ENCODE results near the gene CSMD2. TPM values are rescaled to one million over a fixed set of nuclear protein-coding genes. Genes with fewer than 3 reads are reported as not detected.

The CSMD2 gene
- total RNA-seq, 1 donor from 2014 or later = 2.1 TPM

DNA sequence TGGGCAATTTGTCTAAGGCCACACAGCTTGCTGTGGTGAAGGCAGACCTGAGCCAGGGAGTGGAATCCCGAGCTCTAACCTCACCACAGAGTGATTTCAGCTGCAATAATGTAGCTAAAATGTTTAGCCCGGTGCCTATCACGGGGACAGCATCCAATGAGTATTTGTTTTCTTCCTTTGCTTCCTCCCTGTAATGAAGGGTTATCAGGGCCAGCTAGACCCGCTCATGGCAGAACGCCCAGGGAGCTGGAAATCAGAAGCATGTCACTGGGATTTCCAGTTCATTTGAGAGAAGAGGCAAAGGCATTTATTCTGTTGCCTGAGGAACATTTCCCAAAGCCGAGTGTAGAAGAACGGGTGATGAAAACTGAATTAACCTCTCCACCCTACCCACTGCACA is 509.5 kb downstream of the CSMD2 start:
- H3K9me3 Mint-ChIP-seq (ENCODE audit: unreplicated experiment) = no peaks in the 10 kb centered on the region
- no peak overlapping the region for H3K4me3 Mint-ChIP-seq (ENCODE audit: unreplicated experiment)
- H3K27ac Mint-ChIP-seq (ENCODE audit: unreplicated experiment) = no peak overlapping the region
- peaks cover 6% of the 10 kb centered on the region for H3K4me1 Mint-ChIP-seq (ENCODE audit: unreplicated experiment)
- TF ChIP-seq, protein P1, sequence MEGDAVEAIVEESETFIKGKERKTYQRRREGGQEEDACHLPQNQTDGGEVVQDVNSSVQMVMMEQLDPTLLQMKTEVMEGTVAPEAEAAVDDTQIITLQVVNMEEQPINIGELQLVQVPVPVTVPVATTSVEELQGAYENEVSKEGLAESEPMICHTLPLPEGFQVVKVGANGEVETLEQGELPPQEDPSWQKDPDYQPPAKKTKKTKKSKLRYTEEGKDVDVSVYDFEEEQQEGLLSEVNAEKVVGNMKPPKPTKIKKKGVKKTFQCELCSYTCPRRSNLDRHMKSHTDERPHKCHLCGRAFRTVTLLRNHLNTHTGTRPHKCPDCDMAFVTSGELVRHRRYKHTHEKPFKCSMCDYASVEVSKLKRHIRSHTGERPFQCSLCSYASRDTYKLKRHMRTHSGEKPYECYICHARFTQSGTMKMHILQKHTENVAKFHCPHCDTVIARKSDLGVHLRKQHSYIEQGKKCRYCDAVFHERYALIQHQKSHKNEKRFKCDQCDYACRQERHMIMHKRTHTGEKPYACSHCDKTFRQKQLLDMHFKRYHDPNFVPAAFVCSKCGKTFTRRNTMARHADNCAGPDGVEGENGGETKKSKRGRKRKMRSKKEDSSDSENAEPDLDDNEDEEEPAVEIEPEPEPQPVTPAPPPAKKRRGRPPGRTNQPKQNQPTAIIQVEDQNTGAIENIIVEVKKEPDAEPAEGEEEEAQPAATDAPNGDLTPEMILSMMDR (IDR thresholded peaks at IDR 0.05; ENCODE audit: unreplicated experiment) = no peak
- no peaks in the 10 kb centered on the region for H3K36me3 Mint-ChIP-seq (ENCODE audit: low read depth, unreplicated experiment)
- no peak for DNase-seq (ENCODE audit: low spot score)
- no peaks in the 10 kb centered on the region for H3K27me3 Mint-ChIP-seq (ENCODE audit: unreplicated experiment)

DNA sequence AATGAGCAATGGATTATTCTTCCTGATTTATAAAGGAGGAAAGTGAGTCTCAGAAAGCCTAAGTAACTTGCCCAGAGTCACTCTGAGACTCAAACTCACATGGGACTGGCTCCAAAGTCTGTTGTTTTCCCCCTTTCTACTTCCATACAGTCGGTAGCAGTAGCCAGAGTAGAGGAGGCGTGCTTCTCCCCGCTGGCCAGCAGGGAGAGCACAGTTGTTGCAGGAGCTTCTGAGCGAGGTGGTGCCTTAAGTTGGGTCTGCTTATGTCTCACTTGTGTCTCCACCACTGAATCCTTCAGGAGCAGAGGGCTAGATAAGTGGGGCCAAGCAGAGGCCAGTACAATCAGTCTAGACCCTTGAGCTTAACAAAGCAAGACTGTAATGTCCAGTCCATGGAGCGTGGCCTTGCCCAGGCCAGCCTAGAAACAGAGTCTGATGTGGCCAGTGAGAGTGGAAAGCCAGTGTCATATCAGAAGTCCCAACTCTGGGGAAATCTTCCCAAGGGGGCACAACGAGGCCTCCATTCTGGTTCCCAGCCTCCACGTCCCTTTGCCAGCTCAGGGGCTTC is 510.7 kb downstream of the CSMD2 start:
- H3K4me1 Mint-ChIP-seq (ENCODE audit: unreplicated experiment) = peaks cover 6% of the 10 kb centered on the region
- no peaks in the 10 kb centered on the region for H3K27me3 Mint-ChIP-seq (ENCODE audit: unreplicated experiment)
- TF ChIP-seq, protein P1 (IDR thresholded peaks at IDR 0.05; ENCODE audit: unreplicated experiment) = peak; percentile 28
- peak; percentile 39 for DNase-seq (ENCODE audit: low spot score)
- no peaks in the 10 kb centered on the region for H3K36me3 Mint-ChIP-seq (ENCODE audit: low read depth, unreplicated experiment)
- no peak overlapping the region for H3K27ac Mint-ChIP-seq (ENCODE audit: unreplicated experiment)
- no peaks in the 10 kb centered on the region for H3K9me3 Mint-ChIP-seq (ENCODE audit: unreplicated experiment)
- no peak overlapping the region for H3K4me3 Mint-ChIP-seq (ENCODE audit: unreplicated experiment)

DNA sequence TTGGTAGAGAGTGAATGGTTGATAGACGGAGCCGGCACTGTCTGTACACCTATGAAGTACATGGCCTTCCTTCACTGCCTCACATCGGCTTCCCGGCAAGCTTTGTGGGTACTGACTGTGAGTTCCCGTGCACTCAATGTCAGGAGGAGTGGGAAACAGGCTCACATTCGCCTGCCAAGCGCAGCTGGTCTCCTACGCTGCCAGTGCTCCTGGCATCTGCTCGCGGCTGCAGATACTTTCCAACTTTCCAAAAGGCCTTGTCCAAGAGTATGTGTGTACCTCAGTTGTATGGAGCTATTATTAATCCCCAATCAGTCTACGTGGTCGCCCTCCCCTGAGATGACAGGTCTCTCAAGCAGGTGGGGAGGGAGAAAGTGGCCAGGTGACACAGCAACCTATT is 511.8 kb downstream of the CSMD2 start:
- TF ChIP-seq, protein P1 (IDR thresholded peaks at IDR 0.05; ENCODE audit: unreplicated experiment) = no peak
- Mint-ChIP-seq H3K27me3 (ENCODE audit: unreplicated experiment) (no peaks in the 10 kb centered on the region), H3K9me3 (ENCODE audit: unreplicated experiment) (no peaks in the 10 kb centered on the region), H3K4me1 (ENCODE audit: unreplicated experiment) (peaks cover 6% of the 10 kb centered on the region), H3K4me3 (ENCODE audit: unreplicated experiment) (no peak overlapping the region), H3K27ac (ENCODE audit: unreplicated experiment) (no peak overlapping the region), H3K36me3 (ENCODE audit: low read depth, unreplicated experiment) (no peaks in the 10 kb centered on the region)
- DNase-seq (ENCODE audit: low spot score) = no peak

DNA sequence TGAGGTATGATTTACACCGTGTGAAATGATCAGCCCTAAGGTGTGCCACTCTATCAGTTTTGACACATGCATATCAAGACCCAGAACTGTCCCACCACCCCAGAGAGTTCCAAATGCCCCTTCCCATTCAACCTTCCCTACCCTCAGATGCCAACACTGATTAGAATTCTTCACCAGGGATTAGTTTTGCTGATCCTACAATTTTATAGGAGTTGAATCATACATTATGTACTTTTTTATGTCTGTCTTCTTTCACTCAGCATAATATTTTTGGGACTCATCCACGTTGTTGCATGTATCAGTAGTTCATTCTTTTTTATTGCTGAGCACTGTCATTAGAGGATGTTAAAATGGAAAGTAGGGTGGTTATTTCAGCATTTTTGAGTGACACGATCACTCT is 514.3 kb downstream of the CSMD2 start:
- H3K9me3 Mint-ChIP-seq (ENCODE audit: unreplicated experiment) = no peaks in the 10 kb centered on the region
- TF ChIP-seq, protein P1 (IDR thresholded peaks at IDR 0.05; ENCODE audit: unreplicated experiment) = no peak
- no peak for DNase-seq (ENCODE audit: low spot score)
- no peak overlapping the region for H3K27ac Mint-ChIP-seq (ENCODE audit: unreplicated experiment)
- peaks cover 3% of the 10 kb centered on the region for H3K4me1 Mint-ChIP-seq (ENCODE audit: unreplicated experiment)
- no peak overlapping the region for H3K4me3 Mint-ChIP-seq (ENCODE audit: unreplicated experiment)
- no peaks in the 10 kb centered on the region for H3K27me3 Mint-ChIP-seq (ENCODE audit: unreplicated experiment)
- no peaks in the 10 kb centered on the region for H3K36me3 Mint-ChIP-seq (ENCODE audit: low read depth, unreplicated experiment)

DNA sequence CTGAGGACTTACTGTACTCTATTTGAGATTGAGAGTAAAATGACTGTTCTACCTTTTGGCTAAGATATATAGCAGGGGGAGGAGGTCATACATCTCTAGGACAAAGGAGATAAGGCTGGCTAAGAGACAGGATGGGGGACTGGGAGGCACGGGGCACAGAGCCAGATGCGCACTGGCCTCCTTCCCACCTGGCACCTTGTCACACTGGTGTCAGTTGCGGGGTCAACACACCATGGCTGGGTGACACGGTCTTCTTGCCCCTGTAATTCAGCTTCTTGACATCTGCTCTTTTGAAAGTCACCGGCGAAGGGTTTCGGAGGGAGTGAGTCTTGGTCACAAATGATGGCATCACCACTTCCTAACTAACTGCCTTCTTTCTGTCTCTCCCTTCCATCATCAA is 515.3 kb downstream of the CSMD2 start:
- TF ChIP-seq, protein P1 (IDR thresholded peaks at IDR 0.05; ENCODE audit: unreplicated experiment) = no peak
- DNase-seq (ENCODE audit: low spot score) = no peak

More for the DNA sequence above, 515.3 kb downstream of the CSMD2 start:
- Mint-ChIP-seq H3K36me3 (ENCODE audit: low read depth, unreplicated experiment) (no peaks in the 10 kb centered on the region), H3K4me3 (ENCODE audit: unreplicated experiment) (no peak overlapping the region), H3K4me1 (ENCODE audit: unreplicated experiment) (no peaks in the 10 kb centered on the region), H3K27me3 (ENCODE audit: unreplicated experiment) (no peaks in the 10 kb centered on the region), H3K27ac (ENCODE audit: unreplicated experiment) (no peak overlapping the region), H3K9me3 (ENCODE audit: unreplicated experiment) (no peaks in the 10 kb centered on the region)

Data from endothelial cell (in vitro differentiated cells).